Epithelial cell of proximal tubule (primary cell): ENCODE data around the gene NFAM1. TPM values are rescaled to one million over a fixed set of nuclear protein-coding genes. Genes with fewer than 3 reads are reported as not detected.

Source experiments
- DNase-seq: peaks from one replicate; pipeline ENCODE4 v3.0.0-alpha.2; 2011; ENCODE audit warnings: low read depth
- H3K4me3 ChIP-seq: 2 replicates; pipeline ENCODE4 v1.5.1; 2011; ENCODE audit warnings: low read depth, mild to moderate bottlenecking, low read length
- CTCF ChIP-seq: conservative IDR thresholded peaks from 2 replicates; pipeline ENCODE4 v1.5.1; 2012; ENCODE audit warnings: low read depth, mild to moderate bottlenecking, low read length
- total RNA-seq: library from RNA; depleted of rRNA; stranded (reverse); fragments of >200 nt; gene quantifications from 2 replicates; pipeline ENCODE4 v1.2.3, GENCODE V29; 2015

NFAM1 gene
- total RNA-seq, 1 donor from 2014 or later: not detected

- no peak for TF ChIP-seq CTCF
- H3K4me3 ChIP-seq: no peak overlapping the region
- DNase-seq: no peak
These were observed 81.8 kb downstream of the NFAM1 start for GRCh38 chr22:42350373-42350772.

GRCh38 chr22:42347281-42347824, 84.8 kb downstream of the NFAM1 start:
- no peak for DNase-seq
- no peak for TF ChIP-seq CTCF
- H3K4me3 ChIP-seq: no peak overlapping the region

- no peak overlapping the region for H3K4me3 ChIP-seq
- no peak for DNase-seq
- TF ChIP-seq CTCF: no peak
These were observed 85.5 kb downstream of the NFAM1 start for GRCh38 chr22:42346722-42347121.

GRCh38 chr22:42345458-42345857, 86.7 kb downstream of the NFAM1 start:
- DNase-seq: no peak
- TF ChIP-seq CTCF: no peak
- no peak overlapping the region for H3K4me3 ChIP-seq

- no peak for TF ChIP-seq CTCF
- no peak for DNase-seq
- H3K4me3 ChIP-seq: peak overlapping the region; percentile 27
These were observed 87.8 kb downstream of the NFAM1 start for GRCh38 chr22:42344361-42344905.

GRCh38 chr22:42343531-42344081, 88.6 kb downstream of the NFAM1 start:
- TF ChIP-seq CTCF: no peak
- no peak for DNase-seq
- H3K4me3 ChIP-seq: no peak overlapping the region

GRCh38 chr22:42343121-42343454, 89.1 kb downstream of the NFAM1 start:
- DNase-seq: no peak
- peak overlapping the region; percentile 46 for H3K4me3 ChIP-seq
- no peak for TF ChIP-seq CTCF
